Endothelial cell of umbilical vein (primary cell): ENCODE data around the gene RAD9A. TPM values are rescaled to one million over a fixed set of nuclear protein-coding genes. Genes with fewer than 3 reads are reported as not detected.

ENCODE experiments used
- BruUV-seq: library from RNA; stranded (reverse); fragments of 400-500 nt; replicated peaks from 2 replicates; lab custom pipeline; 2021; lab: Mats Ljungman, UMichigan
- CTCF ChIA-PET: fragments of 300-600, 350-600 bp; sonication (Branson Sonifier 250); formaldehyde crosslinking; loops from one replicate; lab custom pipeline; 2021; ENCODE audit warnings: antibody characterized with exemption, inconsistent platforms; lab: Charles Lee
- POLR2A ChIA-PET: fragments of 300-600, 350-600 bp; sonication (Branson Sonifier 250); formaldehyde crosslinking; loops from one replicate; lab custom pipeline; 2021; ENCODE audit warnings: antibody characterized with exemption, inconsistent platforms; lab: Charles Lee
- DNase-seq: peaks from one replicate; pipeline ENCODE4 v3.0.0-alpha.2; 2011; ENCODE audit warnings: low read depth, low spot score
- FAIRE-seq: peaks from 2 replicates; lab custom pipeline; 2011; peaks lifted over from hg19 to GRCh38; lab: Jason Lieb, UNC
- H2AFZ ChIP-seq: 2 replicates; pipeline ENCODE4 v1.6.0; 2012; ENCODE audit warnings: low read depth, low read length, control low read depth, inconsistent platforms
- H3K27ac ChIP-seq: 2 replicates; pipeline ENCODE4 v1.5.1; 2011; ENCODE audit warnings: low read depth, mild to moderate bottlenecking, control low read depth, low read length, moderate library complexity; ENCODE audit not compliant: insufficient read depth
- H3K27me3 ChIP-seq, 2 experiments: 2 replicates each; pipeline versions ENCODE4 v1.6.0 to v1.6.1; 2011; ENCODE audit warnings: low read length in 2 of 2, mixed read lengths in 1 of 2; ENCODE audit not compliant: control insufficient read depth in 2 of 2, insufficient read depth in 2 of 2
- H3K36me3 ChIP-seq, 2 experiments: 2 replicates in 1 of 2; 3 replicates in 1 of 2; pipeline ENCODE4 v1.5.1; 2011; ENCODE audit warnings: low read length in 2 of 2, mild to moderate bottlenecking in 1 of 2, moderate library complexity in 1 of 2; ENCODE audit not compliant: control insufficient read depth in 2 of 2, insufficient read depth in 2 of 2; ENCODE audit errors: extremely low read depth in 1 of 2
- H3K4me1 ChIP-seq: 3 replicates; pipeline ENCODE4 v1.5.1; 2011; ENCODE audit warnings: mild to moderate bottlenecking, low read length; ENCODE audit not compliant: control insufficient read depth, insufficient read depth; ENCODE audit errors: extremely low read depth
- H3K4me2 ChIP-seq: 2 replicates; pipeline ENCODE4 v1.6.1; 2011; ENCODE audit warnings: low read length, control low read depth, mixed read lengths; ENCODE audit not compliant: insufficient read depth
- H3K4me3 ChIP-seq, 3 experiments: fragments of 200-600 bp in 1 of 3; sonication (generic), shearing (Covaris generic) in 1 of 3; replicated peaks in 1 of 3; 2 replicates each; pipeline ENCODE4 v1.5.1; 2011 to 2016; ENCODE audit warnings: control low read depth in 3 of 3, low read length in 3 of 3, mild to moderate bottlenecking in 2 of 3, inconsistent platforms in 1 of 3, low read depth in 1 of 3, moderate library complexity in 1 of 3; ENCODE audit not compliant: insufficient read depth in 1 of 3
- H3K79me2 ChIP-seq: 2 replicates; pipeline ENCODE4 v1.6.0; 2012; ENCODE audit warnings: low read length, inconsistent platforms; ENCODE audit not compliant: control insufficient read depth, insufficient read depth
- H3K9ac ChIP-seq: replicated peaks from 2 replicates; pipeline ENCODE3; 2011; ENCODE audit warnings: low read length, control low read depth; ENCODE audit not compliant: insufficient read depth; ENCODE audit errors: extremely low read depth
- H3K9me1 ChIP-seq: replicated peaks from 3 replicates; pipeline ENCODE4 v1.6.0; 2011; ENCODE audit warnings: mild to moderate bottlenecking, low read length; ENCODE audit not compliant: control insufficient read depth, insufficient read depth; ENCODE audit errors: extremely low read depth
- H3K9me3 ChIP-seq: replicated peaks from 2 replicates; pipeline ENCODE4 v1.5.1; 2012; ENCODE audit warnings: low read length, inconsistent platforms; ENCODE audit not compliant: control insufficient read depth, insufficient read depth
- H4K20me1 ChIP-seq: replicated peaks from 2 replicates; pipeline ENCODE3; 2011; ENCODE audit warnings: mild to moderate bottlenecking, low read length; ENCODE audit not compliant: control insufficient read depth, insufficient read depth; ENCODE audit errors: extremely low read depth
- CTCF ChIP-seq, 2 donors: IDR thresholded peaks; 1 replicate in 1 of 2; 2 replicates in 1 of 2; pipeline ENCODE4 v1.5.1; 2011; ENCODE audit warnings: low read length in 2 of 2, mild to moderate bottlenecking in 2 of 2, moderate library complexity in 2 of 2, control low read depth in 1 of 2, inconsistent platforms in 1 of 2, low read depth in 1 of 2; ENCODE audit not compliant: insufficient read depth in 1 of 2; ENCODE audit errors: extremely low read depth in 1 of 2
- EZH2 ChIP-seq: IDR thresholded peaks from 2 replicates; pipeline ENCODE4 v1.6.1; 2012; ENCODE audit warnings: borderline replicate concordance, low read depth, mild to moderate bottlenecking, moderate library complexity, low read length, inconsistent platforms; ENCODE audit not compliant: severe bottlenecking
- FOS ChIP-seq: IDR thresholded peaks from 2 replicates; pipeline ENCODE4 v1.6.1; 2011; ENCODE audit warnings: mild to moderate bottlenecking, low read length, moderate library complexity, borderline replicate concordance; ENCODE audit not compliant: insufficient read depth
- GATA2 ChIP-seq: IDR thresholded peaks from 2 replicates; pipeline ENCODE4 v1.7.0; 2011; ENCODE audit warnings: low read depth, mild to moderate bottlenecking, moderate library complexity, mixed read lengths, low read length; ENCODE audit not compliant: insufficient read length, insufficient read depth
- JUN ChIP-seq: IDR thresholded peaks from 2 replicates; pipeline ENCODE4 v1.6.1; 2011; ENCODE audit warnings: borderline replicate concordance, low read depth; ENCODE audit not compliant: insufficient read length, insufficient read depth
- MAX ChIP-seq: IDR thresholded peaks from 2 replicates; pipeline ENCODE4 v1.6.1; 2011; ENCODE audit not compliant: insufficient read depth, insufficient read length
- MYC ChIP-seq: IDR thresholded peaks from one replicate; pipeline ENCODE4 v1.6.1; 2011; ENCODE audit warnings: mild to moderate bottlenecking, low read depth, low read length
- POLR2A ChIP-seq: IDR thresholded peaks from 2 replicates; pipeline ENCODE4 v1.6.1; 2012; ENCODE audit warnings: low read depth, mild to moderate bottlenecking, control low read depth, low read length
- POLR2AphosphoS5 ChIP-seq: IDR thresholded peaks from 2 replicates; pipeline ENCODE4 v1.6.1; 2012; ENCODE audit warnings: low read depth, mild to moderate bottlenecking, control low read depth, low read length, moderate library complexity; ENCODE audit not compliant: insufficient read depth
- dilution Hi-C: fragments of 300-500 bp; cut with MboI; formaldehyde crosslinking; loops from one replicate; pipeline ENCODE4 v1.15.0; 2019; ENCODE audit warnings: low sequenced_read_pairs; ENCODE audit not compliant: extremely low pct_ligation_motif_present
- intact Hi-C: fragments of 100-400 bp; cut with micrococcal nuclease; formaldehyde crosslinking; loops from one replicate; pipeline ENCODE4 v1.10.0; 2022
- polyA plus RNA-seq, 4 experiments: library from polyadenylated mRNA; depleted of rRNA in 3 of 4; stranded (reverse) in 3 of 4; unstranded in 1 of 4; fragments of >200 nt; gene quantifications; 2 replicates each; pipeline versions ENCODE4 v1.2.1 to v1.2.3, GENCODE V29; 2011 to 2012; ENCODE audit warnings: missing spikeins in 1 of 4
- total RNA-seq: library from RNA; stranded (reverse); gene quantifications from 2 replicates; pipeline ENCODE4 v1.2.3, GENCODE V29; 2021

Gene RAD9A
- total and polyA plus RNA-seq, 2 donors (not counting 3 experiments of a cell fraction or from before 2014, with no cell fraction given), result 18.4 to 22.2 TPM

- BruUV-seq, result no TSS peak
- Histone ChIP-seq H3K4me2 (no peak overlapping the region), H3K27ac (no peak overlapping the region), H3K79me2 (no peaks in the 10 kb centered on the region), H2AFZ (no peak overlapping the region), H3K9ac (no peak overlapping the region), H3K4me1 (peaks cover 4% of the 10 kb centered on the region), H3K9me1 (no peaks in the 10 kb centered on the region), H3K27me3 (no peaks in the 10 kb centered on the region), H3K36me3 (no peaks in the 10 kb centered on the region), H3K9me3 (no peaks in the 10 kb centered on the region), H3K4me3 (no peak overlapping the region), H4K20me1 (no peaks in the 10 kb centered on the region)
- ChIA-PET CTCF (interaction anchor here (1.4 kb wide), 1 partner anchor 21 kb away, joined by 5 read pairs; the partner anchor contains the start of gene PPP1CA), POLR2A (no interaction called here)
- dilution Hi-C loops (no loop called here), intact Hi-C loops (no loop called here)
- DNase-seq, result no peak
- FAIRE-seq, result no peak
- TF ChIP-seq FOS (no peak), EZH2 (no peak), CTCF (IDR thresholded peaks at IDR 0.05; ENCODE audit: extremely low read depth in 1 of 2, insufficient read depth in 1 of 2, low read depth in 1 of 2, low read length in 2 of 2) (no peak), GATA2 (no peak), JUN (no peak), POLR2A (no peak), MYC (no peak), POLR2AphosphoS5 (no peak), MAX (no peak)
Measured at GRCh38 chr11:67422891-67423290, 31.1 kb downstream of the RAD9A start.
